Peyer's patch (tissue), 4 donors: Measurements from ENCODE around the gene HADH. TPM values are rescaled to one million over a fixed set of nuclear protein-coding genes. Genes with fewer than 3 reads are reported as not detected.
A peak's percentile ranks its signal among the peaks of the same experiment; 100 is the strongest.
"Not testable (repeated sequence)": the region's sequence is repeated elsewhere in the genome, so short reads cannot be mapped to it uniquely, and the experiment has no call there.

Experiments
- DNase-seq, 3 donors: peaks; one replicate each; pipeline ENCODE4 v3.0.0-alpha.2; 2017 to 2019
- H3K27ac ChIP-seq, 4 donors: fragments of 200-600 bp; sonication (generic); one replicate each; pipeline ENCODE4 v1.5.1; 2016 to 2019
- H3K27me3 ChIP-seq, 2 donors: fragments of 200-600 bp; sonication (generic); one replicate each; pipeline ENCODE4 v1.5.1; 2019
- H3K36me3 ChIP-seq, 3 donors: fragments of 200-600 bp; sonication (generic); one replicate each; pipeline ENCODE4 v1.5.1; 2016 to 2019
- H3K4me1 ChIP-seq, 4 donors: fragments of 200-600 bp; sonication (generic); one replicate each; pipeline ENCODE4 v1.5.1; 2016 to 2019
- H3K4me3 ChIP-seq, 4 donors: fragments of 200-600 bp; sonication (generic); 1 replicate in 3 of 4; 2 replicates in 1 of 4; pipeline ENCODE4 v1.5.1; 2016 to 2019; ENCODE audit warnings: mild to moderate bottlenecking in 1 of 4
- H3K9me3 ChIP-seq, 4 donors: fragments of 200-600 bp; sonication (generic); one replicate each; pipeline ENCODE4 v1.5.1; 2016 to 2019; ENCODE audit warnings: mild to moderate bottlenecking in 1 of 4
- POLR2A ChIP-seq, 2 donors: fragments of 450-650 bp; IDR thresholded peaks; one replicate each; pipeline ENCODE4 v1.5.1; 2017; ENCODE audit warnings: antibody characterized with exemption in 2 of 2, mild to moderate bottlenecking in 2 of 2, moderate library complexity in 2 of 2
- total RNA-seq, 4 donors: library from RNA; depleted of rRNA; stranded (reverse); fragments of >200 nt; gene quantifications; one replicate each; pipeline ENCODE4 v1.1.0, GENCODE V29; 2016
- TF ChIP-seq, protein P1 (sequence below), 6 experiments: fragments of 450-650 bp in 4 of 6; fragments of 200-600 bp in 2 of 6; sonication (generic) in 1 of 6; IDR thresholded peaks; one replicate each; pipeline ENCODE4 v1.5.1; 2017 to 2019; ENCODE audit warnings: antibody characterized with exemption in 6 of 6, mild to moderate bottlenecking in 3 of 6, moderate library complexity in 1 of 6

Gene HADH
- total RNA-seq, 4 donors from 2014 or later: 110 to 173 (median 131) TPM

DNA sequence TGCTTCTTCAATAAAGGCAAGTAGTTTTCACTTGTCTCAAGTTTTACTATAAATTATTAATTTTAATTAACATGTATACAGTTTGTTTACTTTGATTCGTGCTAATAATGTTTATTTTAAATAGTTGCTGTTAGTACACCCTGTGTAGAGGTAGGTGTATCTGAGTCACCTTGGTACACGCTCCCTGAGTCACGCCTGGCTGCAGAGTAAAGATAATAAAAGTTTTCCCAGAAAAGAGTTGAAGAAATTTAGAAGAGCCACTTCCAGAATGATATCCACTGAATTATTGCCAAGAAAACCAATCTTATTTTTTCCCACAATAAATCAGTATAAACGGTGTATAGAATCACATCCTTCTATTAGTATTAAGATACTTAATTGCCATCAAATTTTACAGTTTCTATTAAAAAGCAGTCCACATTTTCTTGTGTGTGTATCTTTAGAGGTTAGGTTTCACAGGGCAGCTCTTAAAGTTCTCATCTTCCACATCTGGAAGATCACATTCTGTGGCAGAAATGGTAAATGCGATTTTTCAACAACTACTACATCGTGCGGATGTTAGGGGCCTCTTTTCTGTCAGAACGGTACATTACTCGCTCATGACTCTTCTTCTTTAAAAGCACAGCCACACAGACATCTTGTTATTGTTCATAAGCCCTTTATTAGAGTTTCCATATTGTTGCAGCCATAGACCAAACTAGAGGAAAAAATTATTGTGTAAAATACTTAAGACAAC lies 55.4 kb downstream of the HADH start:
- H3K4me3 ChIP-seq: no peak overlapping the region
- H3K36me3 ChIP-seq: no peaks in the 10 kb centered on the region
- no peaks in the 10 kb centered on the region for H3K27me3 ChIP-seq
- DNase-seq: no peak
- no peak overlapping the region for H3K27ac ChIP-seq
- H3K9me3 ChIP-seq: no peaks in the 10 kb centered on the region
- TF ChIP-seq, protein P1, sequence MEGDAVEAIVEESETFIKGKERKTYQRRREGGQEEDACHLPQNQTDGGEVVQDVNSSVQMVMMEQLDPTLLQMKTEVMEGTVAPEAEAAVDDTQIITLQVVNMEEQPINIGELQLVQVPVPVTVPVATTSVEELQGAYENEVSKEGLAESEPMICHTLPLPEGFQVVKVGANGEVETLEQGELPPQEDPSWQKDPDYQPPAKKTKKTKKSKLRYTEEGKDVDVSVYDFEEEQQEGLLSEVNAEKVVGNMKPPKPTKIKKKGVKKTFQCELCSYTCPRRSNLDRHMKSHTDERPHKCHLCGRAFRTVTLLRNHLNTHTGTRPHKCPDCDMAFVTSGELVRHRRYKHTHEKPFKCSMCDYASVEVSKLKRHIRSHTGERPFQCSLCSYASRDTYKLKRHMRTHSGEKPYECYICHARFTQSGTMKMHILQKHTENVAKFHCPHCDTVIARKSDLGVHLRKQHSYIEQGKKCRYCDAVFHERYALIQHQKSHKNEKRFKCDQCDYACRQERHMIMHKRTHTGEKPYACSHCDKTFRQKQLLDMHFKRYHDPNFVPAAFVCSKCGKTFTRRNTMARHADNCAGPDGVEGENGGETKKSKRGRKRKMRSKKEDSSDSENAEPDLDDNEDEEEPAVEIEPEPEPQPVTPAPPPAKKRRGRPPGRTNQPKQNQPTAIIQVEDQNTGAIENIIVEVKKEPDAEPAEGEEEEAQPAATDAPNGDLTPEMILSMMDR (IDR thresholded peaks at IDR 0.05): no peak
- no peak for TF ChIP-seq POLR2A (IDR thresholded peaks at IDR 0.05)
- no peaks in the 10 kb centered on the region for H3K4me1 ChIP-seq

DNA sequence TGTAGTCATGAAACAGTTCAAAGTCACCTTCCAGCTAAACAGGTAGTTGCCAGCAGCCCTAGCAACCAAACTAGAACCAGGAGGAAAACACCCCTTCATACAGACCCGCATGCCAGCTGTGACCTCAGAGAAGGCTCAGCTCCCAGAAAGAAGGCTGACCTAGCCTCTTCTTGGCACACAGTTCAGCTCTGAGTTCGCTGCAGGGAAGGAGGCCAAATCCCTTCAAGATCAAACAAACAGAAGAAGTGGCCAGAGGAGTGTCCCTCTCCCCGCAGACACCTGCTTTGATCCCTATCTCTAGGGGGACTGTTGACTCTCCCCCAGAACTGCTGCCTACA lies 56.0 kb downstream of the HADH start:
- Histone ChIP-seq H3K4me1 (no peaks in the 10 kb centered on the region), H3K9me3 (no peaks in the 10 kb centered on the region), H3K27me3 (no peaks in the 10 kb centered on the region), H3K36me3 (no peaks in the 10 kb centered on the region), H3K4me3 (no peak overlapping the region), H3K27ac (no peak overlapping the region)
- no peak for TF ChIP-seq POLR2A (IDR thresholded peaks at IDR 0.05)
- TF ChIP-seq, protein P1 (IDR thresholded peaks at IDR 0.05): no peak
- DNase-seq: no peak

DNA sequence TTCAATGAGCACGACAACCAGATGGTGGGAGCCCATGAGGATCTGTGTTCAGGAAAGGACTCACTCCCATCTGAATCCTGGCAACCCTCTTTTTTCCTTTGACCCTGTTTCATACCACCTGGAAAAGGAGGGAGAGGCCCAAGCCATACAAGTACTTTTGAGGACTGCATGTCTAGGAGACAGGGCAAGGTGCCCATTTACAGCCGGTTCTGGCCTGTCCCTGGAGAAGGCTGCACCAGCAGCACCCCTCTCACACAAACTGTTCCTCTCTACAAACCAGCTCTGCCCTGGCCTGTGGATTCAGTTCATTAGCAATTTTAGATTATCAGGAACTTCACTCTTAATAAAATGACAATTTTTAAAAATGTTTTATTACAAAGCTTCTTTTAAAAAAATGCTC lies 57.5 kb downstream of the HADH start:
- no peak for TF ChIP-seq POLR2A (IDR thresholded peaks at IDR 0.05)
- Histone ChIP-seq H3K27ac (no peak overlapping the region), H3K36me3 (no peaks in the 10 kb centered on the region), H3K27me3 (no peaks in the 10 kb centered on the region), H3K4me1 (no peaks in the 10 kb centered on the region), H3K4me3 (no peak overlapping the region), H3K9me3 (no peaks in the 10 kb centered on the region)
- DNase-seq: no peak

DNA sequence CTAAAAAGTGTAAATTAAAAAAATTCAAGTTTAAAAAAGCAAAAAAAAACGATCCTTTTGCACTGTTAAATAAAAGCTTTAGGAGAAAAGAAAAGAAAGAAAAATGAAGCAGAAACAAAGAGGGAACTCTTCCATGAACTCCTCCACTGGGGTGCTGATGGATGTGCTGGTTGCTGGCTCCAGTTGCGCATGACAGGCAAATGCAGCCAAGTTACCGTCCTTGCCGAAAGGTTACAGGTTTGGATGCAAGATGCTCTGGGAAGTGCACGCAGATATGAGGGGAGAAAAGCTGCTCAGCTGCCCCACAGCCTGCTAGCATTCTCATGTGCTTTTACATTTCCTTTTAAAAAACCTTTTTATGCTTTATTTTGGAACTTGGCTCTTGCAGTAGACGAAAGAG lies 58.5 kb downstream of the HADH start:
- peaks cover 0 to under 1% (median 0%) of the 10 kb centered on the region in 4 donors for H3K4me1 ChIP-seq
- H3K9me3 ChIP-seq: no peaks in the 10 kb centered on the region
- DNase-seq: no peak
- no peaks in the 10 kb centered on the region for H3K27me3 ChIP-seq
- no peak overlapping the region for H3K4me3 ChIP-seq
- no peaks in the 10 kb centered on the region for H3K36me3 ChIP-seq
- no peak overlapping the region for H3K27ac ChIP-seq
- TF ChIP-seq POLR2A (IDR thresholded peaks at IDR 0.05): no peak
- TF ChIP-seq, protein P1 (IDR thresholded peaks at IDR 0.05): no peak

DNA sequence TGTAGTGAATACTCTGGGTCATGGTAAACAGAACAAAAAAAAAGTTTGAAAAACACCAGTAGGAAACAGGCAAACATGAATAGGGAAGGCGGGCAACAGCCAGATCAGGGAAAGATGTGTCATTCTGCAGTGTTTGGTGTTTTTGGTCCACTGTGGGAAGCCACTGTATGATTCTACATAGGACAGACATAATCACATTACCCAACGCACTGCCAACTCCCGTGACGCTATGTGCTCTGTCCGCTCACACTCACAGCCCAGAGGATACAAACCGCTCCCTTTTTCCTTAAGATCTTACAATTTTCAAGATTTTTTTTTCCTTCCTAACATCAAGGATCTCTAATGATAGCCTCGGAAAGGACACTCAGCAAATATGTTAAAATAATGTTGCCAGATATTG lies 59.3 kb downstream of the HADH start:
- H3K27ac ChIP-seq: no peak overlapping the region
- peaks cover 0 to 7% (median 0%) of the 10 kb centered on the region in 4 donors for H3K4me1 ChIP-seq
- H3K27me3 ChIP-seq: no peaks in the 10 kb centered on the region
- H3K4me3 ChIP-seq: peak overlapping the region in 1 of 4 donors; percentile 23
- DNase-seq: no peak
- no peaks in the 10 kb centered on the region for H3K36me3 ChIP-seq
- no peaks in the 10 kb centered on the region for H3K9me3 ChIP-seq
- TF ChIP-seq POLR2A (IDR thresholded peaks at IDR 0.05): no peak
- TF ChIP-seq, protein P1 (IDR thresholded peaks at IDR 0.05): no peak

DNA sequence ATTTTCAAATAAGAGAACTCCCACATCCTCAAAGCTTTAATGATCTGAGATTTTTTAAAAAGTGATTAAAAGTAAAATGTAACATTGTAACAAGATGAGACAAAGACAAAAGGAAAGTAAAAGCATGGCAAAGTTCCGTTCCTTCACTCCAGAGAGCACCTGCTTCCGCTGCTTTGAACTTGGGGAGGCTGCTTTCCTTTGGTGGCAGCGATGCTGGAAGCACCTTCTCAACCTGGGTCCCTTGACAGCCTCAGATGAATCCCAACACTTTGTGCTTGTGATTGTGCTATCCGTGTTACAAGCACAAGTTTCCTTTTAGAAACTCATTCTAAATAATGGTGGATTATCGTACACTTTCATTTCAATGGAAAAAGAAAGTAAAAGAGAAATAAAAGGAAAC lies 59.7 kb downstream of the HADH start:
- H3K9me3 ChIP-seq: no peaks in the 10 kb centered on the region
- TF ChIP-seq, protein P1 (IDR thresholded peaks at IDR 0.05): no peak
- TF ChIP-seq POLR2A (IDR thresholded peaks at IDR 0.05): no peak
- DNase-seq: no peak
- H3K36me3 ChIP-seq: no peaks in the 10 kb centered on the region
- H3K27ac ChIP-seq: no peak overlapping the region
- peaks cover 0 to 7% (median 0%) of the 10 kb centered on the region in 4 donors for H3K4me1 ChIP-seq
- H3K27me3 ChIP-seq: no peaks in the 10 kb centered on the region
- H3K4me3 ChIP-seq: peak overlapping the region in 1 of 4 donors; percentile 23

DNA sequence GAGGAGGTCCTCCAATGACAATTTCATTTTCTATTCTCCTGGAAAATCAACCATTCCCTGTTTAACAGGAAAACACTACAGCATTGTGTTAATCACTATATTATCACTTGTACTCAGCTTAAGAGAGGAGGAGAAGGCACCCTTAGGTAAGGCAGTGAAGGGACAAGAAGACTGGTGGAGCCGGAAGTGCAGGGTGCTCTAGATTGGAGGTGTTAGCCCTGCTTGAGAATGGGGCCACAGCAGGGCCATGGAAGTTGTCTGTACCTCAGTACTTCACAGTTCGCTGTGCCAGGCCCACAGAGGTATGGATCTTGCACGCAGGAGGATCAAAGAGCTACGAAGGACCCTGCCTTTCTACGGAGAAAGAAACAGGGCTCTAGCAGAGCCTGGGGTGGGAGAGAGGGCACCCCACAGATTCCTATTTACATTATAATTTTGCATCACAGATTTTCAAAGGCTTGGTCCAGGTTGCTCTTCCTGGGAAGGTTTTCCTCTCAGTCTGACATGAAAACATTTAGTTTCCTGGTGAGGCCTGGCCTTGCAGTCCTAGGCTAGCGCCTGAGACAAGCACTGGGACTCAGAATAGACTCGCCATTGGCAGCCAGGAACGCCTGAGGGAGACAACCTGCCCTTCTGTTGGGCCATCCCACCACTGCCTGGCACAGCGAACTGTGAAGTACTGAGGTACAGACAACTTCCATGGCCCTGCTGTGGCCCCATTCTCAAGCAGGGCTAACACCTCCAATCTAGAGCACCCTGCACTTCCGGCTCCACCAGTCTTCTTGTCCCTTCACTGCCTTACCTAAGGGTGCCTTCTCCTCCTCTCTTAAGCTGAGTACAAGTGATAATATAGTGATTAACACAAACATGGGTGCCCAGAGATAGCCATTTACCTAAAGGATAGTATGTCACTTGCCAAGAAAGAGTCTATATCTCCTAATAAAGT lies 60.8 kb downstream of the HADH start:
- H3K9me3 ChIP-seq, H3K4me1 ChIP-seq, H3K4me3 ChIP-seq, H3K27me3 ChIP-seq, H3K36me3 ChIP-seq, H3K27ac ChIP-seq, DNase-seq: not testable (repeated sequence)
